Activated T-cell treated with anti-CD3 and anti-CD28 coated beads, Interleukin-2, amount 50 U/mL, for 72 hours (primary cell): ENCODE data around the gene EFR3B. TPM values are rescaled to one million over a fixed set of nuclear protein-coding genes. Genes with fewer than 3 reads are reported as not detected.
"Not testable (repeated sequence)": the region's sequence is repeated elsewhere in the genome, so short reads cannot be mapped to it uniquely, and the experiment has no call there.

Experiments
- ATAC-seq, 2 donors: fragments of 150-1000 bp; cut with Tn5 transposase; replicated peaks in 1 of 2; 2 replicates each; pipeline ENCODE4 v1.10.0; 2021; ENCODE audit warnings: moderate library complexity in 2 of 2, mild to moderate bottlenecking in 1 of 2
- DNase-seq, 2 donors: peaks; one replicate each; pipeline ENCODE4 v3.0.0; 2021 to 2022; ENCODE audit warnings: mixed read lengths in 1 of 2
- H3K27ac Mint-ChIP-seq: one replicate; pipeline ENCODE4 v1.8.0; 2022; ENCODE audit warnings: mild to moderate bottlenecking, moderate library complexity, mixed read lengths
- H3K27me3 Mint-ChIP-seq: one replicate; pipeline ENCODE4 v1.8.0; 2022; ENCODE audit warnings: low read depth, mixed read lengths
- H3K36me3 Mint-ChIP-seq, 2 donors: one replicate each; pipeline ENCODE4 v1.8.0; 2022; ENCODE audit warnings: mixed read lengths in 2 of 2, mild to moderate bottlenecking in 1 of 2; ENCODE audit not compliant: insufficient read depth in 2 of 2
- H3K4me1 Mint-ChIP-seq: one replicate; pipeline ENCODE4 v1.8.0; 2022; ENCODE audit warnings: low read depth, mixed read lengths
- H3K4me3 Mint-ChIP-seq, 2 donors: one replicate each; pipeline ENCODE4 v1.8.0; 2022; ENCODE audit warnings: mild to moderate bottlenecking in 2 of 2, mixed read lengths in 2 of 2, moderate library complexity in 2 of 2
- H3K9me3 Mint-ChIP-seq, 2 donors: one replicate each; pipeline ENCODE4 v1.8.0; 2022; ENCODE audit warnings: mixed read lengths in 2 of 2
- total RNA-seq, 2 donors: library from RNA; stranded (reverse); gene quantifications; one replicate each; pipeline ENCODE4 v1.2.3, GENCODE V29; 2022

EFR3B gene, protein sequence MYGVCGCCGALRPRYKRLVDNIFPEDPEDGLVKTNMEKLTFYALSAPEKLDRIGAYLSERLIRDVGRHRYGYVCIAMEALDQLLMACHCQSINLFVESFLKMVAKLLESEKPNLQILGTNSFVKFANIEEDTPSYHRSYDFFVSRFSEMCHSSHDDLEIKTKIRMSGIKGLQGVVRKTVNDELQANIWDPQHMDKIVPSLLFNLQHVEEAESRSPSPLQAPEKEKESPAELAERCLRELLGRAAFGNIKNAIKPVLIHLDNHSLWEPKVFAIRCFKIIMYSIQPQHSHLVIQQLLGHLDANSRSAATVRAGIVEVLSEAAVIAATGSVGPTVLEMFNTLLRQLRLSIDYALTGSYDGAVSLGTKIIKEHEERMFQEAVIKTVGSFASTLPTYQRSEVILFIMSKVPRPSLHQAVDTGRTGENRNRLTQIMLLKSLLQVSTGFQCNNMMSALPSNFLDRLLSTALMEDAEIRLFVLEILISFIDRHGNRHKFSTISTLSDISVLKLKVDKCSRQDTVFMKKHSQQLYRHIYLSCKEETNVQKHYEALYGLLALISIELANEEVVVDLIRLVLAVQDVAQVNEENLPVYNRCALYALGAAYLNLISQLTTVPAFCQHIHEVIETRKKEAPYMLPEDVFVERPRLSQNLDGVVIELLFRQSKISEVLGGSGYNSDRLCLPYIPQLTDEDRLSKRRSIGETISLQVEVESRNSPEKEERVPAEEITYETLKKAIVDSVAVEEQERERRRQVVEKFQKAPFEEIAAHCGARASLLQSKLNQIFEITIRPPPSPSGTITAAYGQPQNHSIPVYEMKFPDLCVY
- total RNA-seq, result under 1 TPM; 0.60 to 0.93 TPM

GRCh38 chr2:25041928-25042320 lies at the start of gene EFR3B:
EFR3B (plus strand) TSS chr2:25042076; CDS start chr2:25042313, 237 bp downstream.
- no peaks in the 10 kb centered on the region for H3K36me3 Mint-ChIP-seq
- H3K27me3 Mint-ChIP-seq, result peaks cover 59% of the 10 kb centered on the region
- ATAC-seq (peak; percentile 93 to 96), DNase-seq (peak; percentile 90 to 96)
- H3K27ac Mint-ChIP-seq, result no peak within 1 kb of the TSS
- H3K4me1 Mint-ChIP-seq, result peaks cover 45% of the 10 kb centered on the region
- H3K9me3 Mint-ChIP-seq, result no peaks in the 10 kb centered on the region
- peak within 1 kb of the TSS; percentile 72 to 92 for H3K4me3 Mint-ChIP-seq

DNA sequence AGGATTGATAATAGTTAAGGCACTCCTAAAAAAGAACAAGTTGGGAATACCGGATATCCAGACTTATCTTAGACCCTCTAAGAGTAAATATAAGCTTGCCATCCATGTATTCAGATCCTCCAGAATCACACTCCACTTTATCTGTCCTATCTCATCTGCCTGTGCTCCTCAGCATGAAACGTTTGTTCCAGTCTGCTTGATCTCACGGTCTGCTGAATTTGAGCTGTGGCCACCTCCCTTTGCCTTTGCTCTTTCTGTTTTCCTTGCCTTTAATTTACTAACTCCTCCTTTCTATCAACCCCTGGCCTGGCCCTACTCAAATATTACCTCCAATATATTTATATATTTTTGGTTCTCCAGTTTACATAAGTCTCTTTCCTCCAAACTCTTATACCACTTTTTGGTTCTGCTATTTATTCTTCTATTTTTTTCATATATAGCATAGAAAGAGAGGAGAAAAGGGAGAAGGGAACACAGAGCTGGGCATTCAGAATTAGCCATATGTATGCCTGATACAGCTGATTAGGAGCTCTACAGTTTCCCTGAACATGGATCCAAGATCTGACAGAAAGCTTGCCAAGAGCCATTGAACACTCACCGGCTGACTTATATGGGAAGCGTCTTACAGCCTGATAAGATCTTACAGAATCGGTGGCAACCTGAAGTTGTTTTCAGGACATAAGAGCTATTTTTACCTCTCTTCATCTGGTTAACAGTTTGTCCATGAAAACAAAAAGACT lies 48.3 kb upstream of the EFR3B start:
- peaks cover 19% of the 10 kb centered on the region for H3K27me3 Mint-ChIP-seq
- H3K4me1 Mint-ChIP-seq, result no peaks in the 10 kb centered on the region
- no peak overlapping the region for H3K4me3 Mint-ChIP-seq
- ATAC-seq, result no peak
- no peak overlapping the region for H3K27ac Mint-ChIP-seq
- no peaks in the 10 kb centered on the region for H3K36me3 Mint-ChIP-seq
- H3K9me3 Mint-ChIP-seq, result no peaks in the 10 kb centered on the region
- DNase-seq, result no peak

- H3K4me1 Mint-ChIP-seq, result no peaks in the 10 kb centered on the region
- no peaks in the 10 kb centered on the region for H3K9me3 Mint-ChIP-seq
- no peak overlapping the region for H3K27ac Mint-ChIP-seq
- ATAC-seq (no peak), DNase-seq (no peak)
- H3K27me3 Mint-ChIP-seq, result peaks cover 13% of the 10 kb centered on the region
- no peaks in the 10 kb centered on the region for H3K36me3 Mint-ChIP-seq
- H3K4me3 Mint-ChIP-seq, result no peak overlapping the region
Observed at GRCh38 chr2:24994146-24994724, 47.6 kb upstream of the EFR3B start.

DNA sequence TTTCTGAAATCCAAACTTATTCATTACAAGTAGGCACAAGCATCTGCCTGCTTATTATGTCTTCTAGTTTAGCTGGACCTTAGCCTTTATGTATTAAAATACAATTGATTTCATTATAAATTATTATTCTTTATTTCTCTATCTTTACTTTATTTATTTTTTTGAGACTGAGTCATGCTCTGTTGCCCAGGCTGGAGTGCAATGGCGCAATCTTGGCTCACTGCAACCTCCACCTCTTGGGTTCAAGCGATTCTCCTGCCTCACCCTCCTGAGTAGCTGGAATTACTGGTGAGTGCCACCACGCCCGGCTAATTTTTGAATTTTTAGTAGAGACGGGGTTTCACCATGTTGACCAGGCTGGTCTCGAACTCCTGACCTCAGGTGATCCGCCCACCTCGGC lies 42.8 kb upstream of the EFR3B start:
- not testable (repeated sequence) for H3K4me1 Mint-ChIP-seq, H3K27ac Mint-ChIP-seq, H3K36me3 Mint-ChIP-seq, DNase-seq, ATAC-seq, H3K27me3 Mint-ChIP-seq, H3K4me3 Mint-ChIP-seq, H3K9me3 Mint-ChIP-seq

- no peak for DNase-seq
- Mint-ChIP-seq H3K4me3 (no peak overlapping the region), H3K36me3 (no peaks in the 10 kb centered on the region), H3K9me3 (no peaks in the 10 kb centered on the region), H3K4me1 (no peaks in the 10 kb centered on the region), H3K27ac (no peak overlapping the region), H3K27me3 (peaks cover 5% of the 10 kb centered on the region)
- ATAC-seq, result no peak
Observed at GRCh38 chr2:25000036-25000435, 41.8 kb upstream of the EFR3B start.

GRCh38 chr2:25000503-25001324 lies 41.2 kb upstream of the EFR3B start:
- Mint-ChIP-seq H3K4me3 (no peak overlapping the region), H3K9me3 (no peaks in the 10 kb centered on the region), H3K27ac (no peak overlapping the region), H3K4me1 (no peaks in the 10 kb centered on the region), H3K36me3 (no peaks in the 10 kb centered on the region), H3K27me3 (peaks cover 5% of the 10 kb centered on the region)
- no peak for ATAC-seq
- no peak for DNase-seq

DNA sequence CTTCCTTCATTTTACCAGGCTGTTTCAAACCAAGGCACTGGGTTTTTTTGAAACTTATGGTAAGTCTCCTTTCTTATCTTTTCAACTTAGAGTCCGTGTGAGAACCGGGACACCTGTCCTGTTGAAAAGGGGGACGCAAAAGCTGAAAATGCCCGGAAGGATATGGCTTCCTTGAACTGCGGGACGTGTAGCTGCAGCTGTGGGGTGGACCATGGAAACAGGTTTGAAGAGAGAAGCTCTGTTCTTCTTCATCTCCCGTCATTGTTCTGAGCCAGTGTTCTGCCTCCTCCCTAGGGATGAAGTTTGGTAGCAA lies 40.6 kb upstream of the EFR3B start:
- no peaks in the 10 kb centered on the region for H3K9me3 Mint-ChIP-seq
- H3K4me1 Mint-ChIP-seq, result no peaks in the 10 kb centered on the region
- DNase-seq (no peak), ATAC-seq (no peak)
- no peak overlapping the region for H3K4me3 Mint-ChIP-seq
- H3K36me3 Mint-ChIP-seq, result no peaks in the 10 kb centered on the region
- no peak overlapping the region for H3K27ac Mint-ChIP-seq
- H3K27me3 Mint-ChIP-seq, result peaks cover 5% of the 10 kb centered on the region

GRCh38 chr2:25002066-25002465 lies 39.8 kb upstream of the EFR3B start:
- Mint-ChIP-seq H3K36me3 (no peaks in the 10 kb centered on the region), H3K4me1 (no peaks in the 10 kb centered on the region), H3K4me3 (no peak overlapping the region), H3K27ac (no peak overlapping the region), H3K9me3 (no peaks in the 10 kb centered on the region), H3K27me3 (peaks cover 5% of the 10 kb centered on the region)
- ATAC-seq, result no peak
- DNase-seq, result no peak

- Mint-ChIP-seq H3K36me3 (no peaks in the 10 kb centered on the region), H3K27ac (no peak overlapping the region), H3K4me3 (no peak overlapping the region), H3K4me1 (no peaks in the 10 kb centered on the region), H3K27me3 (no peaks in the 10 kb centered on the region), H3K9me3 (no peaks in the 10 kb centered on the region)
- ATAC-seq (no peak), DNase-seq (no peak)
Observed at GRCh38 chr2:25009954-25010353, 31.9 kb upstream of the EFR3B start.

- not testable (repeated sequence) for H3K4me3 Mint-ChIP-seq, H3K36me3 Mint-ChIP-seq, DNase-seq, H3K4me1 Mint-ChIP-seq, ATAC-seq, H3K27ac Mint-ChIP-seq, H3K27me3 Mint-ChIP-seq, H3K9me3 Mint-ChIP-seq
Observed at GRCh38 chr2:25011342-25011741, 30.5 kb upstream of the EFR3B start.

DNA sequence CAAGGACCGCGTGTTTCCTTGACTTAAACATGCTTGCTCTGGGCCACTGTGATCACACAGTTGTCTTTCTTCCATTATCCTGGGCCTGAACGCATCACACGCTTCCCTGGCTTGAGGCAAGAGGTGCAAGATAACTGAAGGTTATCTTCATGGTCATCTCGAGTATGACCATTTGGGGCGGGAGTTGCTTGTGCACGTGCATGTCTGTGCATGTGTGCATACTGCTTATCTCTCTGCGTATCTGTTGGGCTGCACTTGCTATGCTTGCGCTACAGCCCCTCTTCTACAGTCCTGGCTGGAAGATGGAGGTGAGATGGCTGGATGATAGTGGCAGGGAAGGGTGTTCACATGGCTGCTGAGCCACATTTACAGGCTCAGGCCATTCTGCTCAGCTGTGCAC lies 27.2 kb upstream of the EFR3B start:
- Mint-ChIP-seq H3K27me3 (no peaks in the 10 kb centered on the region), H3K27ac (no peak overlapping the region), H3K4me3 (no peak overlapping the region), H3K36me3 (no peaks in the 10 kb centered on the region), H3K4me1 (no peaks in the 10 kb centered on the region), H3K9me3 (no peaks in the 10 kb centered on the region)
- DNase-seq, result no peak
- no peak for ATAC-seq

GRCh38 chr2:25018681-25019080 lies 23.2 kb upstream of the EFR3B start:
- H3K9me3 Mint-ChIP-seq, result no peaks in the 10 kb centered on the region
- ATAC-seq (no peak), DNase-seq (no peak)
- no peak overlapping the region for H3K4me3 Mint-ChIP-seq
- no peaks in the 10 kb centered on the region for H3K4me1 Mint-ChIP-seq
- no peak overlapping the region for H3K27ac Mint-ChIP-seq
- H3K27me3 Mint-ChIP-seq, result peaks cover 5% of the 10 kb centered on the region
- H3K36me3 Mint-ChIP-seq, result no peaks in the 10 kb centered on the region
